ENCODE measurements around the gene THOC6.
"Not testable (repeated sequence)": the region's sequence is repeated elsewhere in the genome, so short reads cannot be mapped to it uniquely, and the experiment has no call there.

The THOC6 gene

GRCh38 chr16:3035289-3035971, 11.6 kb downstream of the THOC6 start:
- DNase-seq, result no peak

- no peak for DNase-seq
Observed at GRCh38 chr16:3035972-3036725, 12.3 kb downstream of the THOC6 start.

- no peak for DNase-seq
Observed at GRCh38 chr16:3036726-3037315, 13.0 kb downstream of the THOC6 start, which contains the start of gene BICDL2. TSS of gene BICDL2 (minus strand) at chr16:3036944. CDS start at chr16:3035496, 1,448 bp downstream.

GRCh38 chr16:3038256-3038655, 14.4 kb downstream of the THOC6 start:
- no peak for DNase-seq

- DNase-seq, result no peak
Observed at GRCh38 chr16:3038896-3039295, 15.1 kb downstream of the THOC6 start.

- DNase-seq, result no peak
Observed at GRCh38 chr16:3042376-3042775, 18.5 kb downstream of the THOC6 start.

- no peak for DNase-seq
Observed at GRCh38 chr16:3044708-3045107, 20.9 kb downstream of the THOC6 start.

- peak; percentile 62 for DNase-seq
Observed at GRCh38 chr16:3045758-3046640, 22.2 kb downstream of the THOC6 start, which contains the start of gene MMP25. TSS of gene MMP25 (plus strand) at chr16:3046561. CDS start at chr16:3046918, 357 bp downstream.

GRCh38 chr16:3046641-3047386, 23.0 kb downstream of the THOC6 start:
- no peak for DNase-seq

- no peak for DNase-seq
Observed at GRCh38 chr16:3047387-3047720, 23.5 kb downstream of the THOC6 start.

- DNase-seq, result no peak
Observed at GRCh38 chr16:3049921-3050481, 26.2 kb downstream of the THOC6 start.

- DNase-seq, result no peak
Observed at GRCh38 chr16:3050487-3050886, 26.7 kb downstream of the THOC6 start.

- DNase-seq, result no peak
Observed at GRCh38 chr16:3051009-3051408, 27.2 kb downstream of the THOC6 start.

- no peak for DNase-seq
Observed at GRCh38 chr16:3051494-3051893, 27.7 kb downstream of the THOC6 start.

GRCh38 chr16:3052571-3053329, 28.9 kb downstream of the THOC6 start:
- DNase-seq, result not testable (repeated sequence)

GRCh38 chr16:3053330-3053710, 29.5 kb downstream of the THOC6 start:
- not testable (repeated sequence) for DNase-seq

GRCh38 chr16:3054965-3055733, 31.3 kb downstream of the THOC6 start:
- DNase-seq, result no peak

GRCh38 chr16:3055734-3056115, 31.9 kb downstream of the THOC6 start:
- not testable (repeated sequence) for DNase-seq

GRCh38 chr16:3056336-3057180, 32.7 kb downstream of the THOC6 start:
- DNase-seq, result no peak
